ENCODE measurements around the gene ELOA. TPM values are rescaled to one million over a fixed set of nuclear protein-coding genes. Genes with fewer than 3 reads are reported as not detected.

ELOA gene
- polyA plus RNA-seq, 1 experiment, result 30.8 TPM

DNA sequence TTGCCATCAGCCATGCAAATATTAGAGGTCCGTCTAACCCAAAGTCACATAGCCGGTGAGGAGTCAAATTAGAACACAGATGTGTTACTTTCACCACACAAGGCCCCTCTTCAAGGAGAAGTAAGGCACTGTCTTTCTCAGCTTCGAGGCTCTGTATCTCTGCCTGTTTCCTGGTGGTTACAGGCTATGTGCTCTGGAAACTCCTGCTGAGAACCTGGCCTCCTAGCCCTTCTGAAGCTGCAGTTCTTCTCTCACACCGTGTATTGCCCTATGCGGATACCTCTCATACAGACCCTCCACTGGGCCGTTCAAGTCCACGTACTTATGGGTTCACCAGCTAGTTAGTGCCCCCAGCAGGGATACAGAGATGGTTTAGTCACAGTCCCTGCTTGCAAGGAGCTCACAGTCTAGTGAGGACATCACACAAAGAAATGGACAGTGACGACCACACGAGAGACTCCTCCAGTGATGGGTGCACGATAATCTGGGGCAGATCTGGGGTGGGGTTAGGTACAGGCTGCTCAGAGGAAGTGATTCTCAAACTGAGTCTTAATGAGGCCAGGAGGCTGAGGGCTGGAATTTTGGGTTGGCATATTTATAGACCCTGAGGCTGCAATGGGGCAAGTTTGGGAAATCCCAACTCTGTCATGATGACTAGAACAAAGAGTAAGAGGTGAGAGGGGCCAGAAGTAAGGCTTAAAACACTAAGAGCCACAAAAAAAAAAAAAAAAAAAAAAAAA lies 22.8 kb upstream of the ELOA start:
- no peak for TF ChIP-seq CTCF (IDR thresholded peaks at IDR 0.05; ENCODE audit: low read depth, low read length)
- no peak for DNase-seq (ENCODE audit: low read depth, low spot score)
- Histone ChIP-seq H3K4me3 (ENCODE audit: low read depth, low read length) (no peak overlapping the region), H3K27me3 (ENCODE audit: control insufficient read depth, insufficient read depth, low read length) (no peaks in the 10 kb centered on the region), H3K9me3 (ENCODE audit: control insufficient read depth, insufficient read depth, low read length) (no peaks in the 10 kb centered on the region), H3K27ac (ENCODE audit: low read depth, low read length) (no peak overlapping the region)
- ChIA-PET CTCF (interaction anchor here (0.7 to 1.0 kb wide), 2 partner anchors 52 to 317 kb away, joined by 3 to 4 read pairs; no protein-coding TSS in a partner anchor), POLR2A (no interaction called here)

GRCh38 chr1:23722652-23723051 lies 20.6 kb upstream of the ELOA start:
- ChIA-PET CTCF (interaction anchor here (0.7 kb wide), 1 partner anchor 40 kb away, joined by 3 read pairs; no protein-coding TSS in a partner anchor), POLR2A (interaction anchor here (0.6 kb wide), 1 partner anchor 273 kb away, joined by 4 read pairs; no protein-coding TSS in a partner anchor)
- H3K27me3 ChIP-seq (ENCODE audit: control insufficient read depth, insufficient read depth, low read length), result no peaks in the 10 kb centered on the region
- no peak overlapping the region for H3K4me3 ChIP-seq (ENCODE audit: low read depth, low read length)
- no peak for DNase-seq (ENCODE audit: low read depth, low spot score)
- no peak overlapping the region for H3K27ac ChIP-seq (ENCODE audit: low read depth, low read length)
- no peak for TF ChIP-seq CTCF (IDR thresholded peaks at IDR 0.05; ENCODE audit: low read depth, low read length)
- H3K9me3 ChIP-seq (ENCODE audit: control insufficient read depth, insufficient read depth, low read length), result no peaks in the 10 kb centered on the region

GRCh38 chr1:23726686-23727085 lies 16.6 kb upstream of the ELOA start:
- H3K27ac ChIP-seq (ENCODE audit: low read depth, low read length), result no peak overlapping the region
- no peak overlapping the region for H3K4me3 ChIP-seq (ENCODE audit: low read depth, low read length)
- POLR2A ChIA-PET, result interaction anchor here (1.7 kb wide), 1 partner anchor 35 kb away, joined by 13 read pairs; the partner anchor contains the start of gene RPL11
- no peaks in the 10 kb centered on the region for H3K9me3 ChIP-seq (ENCODE audit: control insufficient read depth, insufficient read depth, low read length)
- H3K27me3 ChIP-seq (ENCODE audit: control insufficient read depth, insufficient read depth, low read length), result no peaks in the 10 kb centered on the region
- CTCF ChIA-PET, result interaction anchor here (0.7 to 1.4 kb wide), 6 partner anchors 9 to 178 kb away, joined by 3 to 15 read pairs (median 4); partner anchors contain the start of gene RPL11
- no peak for TF ChIP-seq CTCF (IDR thresholded peaks at IDR 0.05; ENCODE audit: low read depth, low read length)
- DNase-seq (ENCODE audit: low read depth, low spot score), result no peak

- Histone ChIP-seq H3K4me3 (ENCODE audit: low read depth, low read length) (no peak overlapping the region), H3K27me3 (ENCODE audit: control insufficient read depth, insufficient read depth, low read length) (no peaks in the 10 kb centered on the region), H3K9me3 (ENCODE audit: control insufficient read depth, insufficient read depth, low read length) (no peaks in the 10 kb centered on the region), H3K27ac (ENCODE audit: low read depth, low read length) (peak overlapping the region; percentile 73)
- ChIA-PET POLR2A (interaction anchor here (0.7 to 1.7 kb wide), 2 partner anchors 12 to 35 kb away, joined by 3 to 13 read pairs; partner anchors contain the start of gene RPL11), CTCF (interaction anchor here (0.9 to 1.4 kb wide), 2 partner anchors 10 to 36 kb away, joined by 3 to 5 read pairs; partner anchors contain the start of gene RPL11)
- TF ChIP-seq CTCF (IDR thresholded peaks at IDR 0.05; ENCODE audit: low read depth, low read length), result no peak
- peak; percentile 83 for DNase-seq (ENCODE audit: low read depth, low spot score)
These were observed 15.9 kb upstream of the ELOA start for GRCh38 chr1:23727362-23727811.

Measured in AG04450 (cell line).